Measurements from ENCODE around the gene CDH13.

The CDH13 gene

GRCh38 chr16:83268169-83268568, 641.4 kb downstream of the CDH13 start:
- DNase-seq = no peak

- no peak for DNase-seq
Observed at GRCh38 chr16:83269048-83269447, 642.3 kb downstream of the CDH13 start.

GRCh38 chr16:83269541-83269940, 642.8 kb downstream of the CDH13 start:
- DNase-seq = no peak

GRCh38 chr16:83270061-83270460, 643.3 kb downstream of the CDH13 start:
- no peak for DNase-seq

GRCh38 chr16:83270640-83271039, 643.9 kb downstream of the CDH13 start:
- no peak for DNase-seq

GRCh38 chr16:83271123-83271522, 644.4 kb downstream of the CDH13 start:
- DNase-seq = no peak

GRCh38 chr16:83271970-83272575, 645.3 kb downstream of the CDH13 start:
- no peak for DNase-seq

- no peak for DNase-seq
Observed at GRCh38 chr16:83272843-83273242, 646.1 kb downstream of the CDH13 start.

GRCh38 chr16:83273504-83274173, 646.9 kb downstream of the CDH13 start:
- no peak for DNase-seq

GRCh38 chr16:83279251-83279650, 652.5 kb downstream of the CDH13 start:
- DNase-seq = no peak

- no peak for DNase-seq
Observed at GRCh38 chr16:83285921-83286320, 659.2 kb downstream of the CDH13 start.

- DNase-seq = no peak
Observed at GRCh38 chr16:83296505-83296904, 669.7 kb downstream of the CDH13 start.

- DNase-seq = no peak
Observed at GRCh38 chr16:83298541-83298940, 671.8 kb downstream of the CDH13 start.

GRCh38 chr16:83300326-83300725, 673.6 kb downstream of the CDH13 start:
- no peak for DNase-seq

GRCh38 chr16:83301971-83302370, 675.2 kb downstream of the CDH13 start:
- DNase-seq = no peak

GRCh38 chr16:83302853-83303252, 676.1 kb downstream of the CDH13 start:
- no peak for DNase-seq

- no peak for DNase-seq
Observed at GRCh38 chr16:83305092-83305491, 678.3 kb downstream of the CDH13 start.

- DNase-seq = no peak
Observed at GRCh38 chr16:83306961-83307593, 680.3 kb downstream of the CDH13 start.

- DNase-seq = no peak
Observed at GRCh38 chr16:83307594-83307992, 680.8 kb downstream of the CDH13 start.

GRCh38 chr16:83308414-83308813, 681.6 kb downstream of the CDH13 start:
- DNase-seq = no peak

GRCh38 chr16:83310816-83311215, 684.0 kb downstream of the CDH13 start:
- DNase-seq = no peak

GRCh38 chr16:83312015-83312717, 685.4 kb downstream of the CDH13 start:
- no peak for DNase-seq

- no peak for DNase-seq
Observed at GRCh38 chr16:83312718-83313245, 686.0 kb downstream of the CDH13 start.

Data from inflammatory macrophage (primary cell).